Lower lobe of right lung (tissue), 2 donors: ENCODE measurements around the gene PLVAP. TPM values are rescaled to one million over a fixed set of nuclear protein-coding genes. Genes with fewer than 3 reads are reported as not detected.
"Not testable (repeated sequence)": the region's sequence is repeated elsewhere in the genome, so short reads cannot be mapped to it uniquely, and the experiment has no call there.

ENCODE experiments used
- ATAC-seq, 2 donors: fragments of 200-7000 bp; cut with Tn5 transposase; one replicate each; pipeline ENCODE4 v1.9.1; 2020 to 2022; ENCODE audit warnings: mild to moderate bottlenecking in 2 of 2, moderate library complexity in 2 of 2
- DNase-seq: peaks from one replicate; pipeline ENCODE4 v3.0.0-alpha.2; 2020
- H3K27ac ChIP-seq: fragments of 200-600 bp; one replicate; pipeline ENCODE4 v1.8.0; 2022
- H3K27me3 ChIP-seq: fragments of 200-600 bp; one replicate; pipeline ENCODE4 v1.8.0; 2022; ENCODE audit warnings: low read depth
- H3K36me3 ChIP-seq: fragments of 200-600 bp; one replicate; pipeline ENCODE4 v1.8.0; 2022; ENCODE audit warnings: mild to moderate bottlenecking
- H3K4me1 ChIP-seq: fragments of 200-600 bp; one replicate; pipeline ENCODE4 v1.8.0; 2022
- H3K4me3 ChIP-seq: fragments of 200-600 bp; one replicate; pipeline ENCODE4 v1.8.0; 2022; ENCODE audit warnings: mild to moderate bottlenecking
- H3K9me3 ChIP-seq: fragments of 200-600 bp; one replicate; pipeline ENCODE4 v1.8.0; 2022
- CTCF ChIP-seq: fragments of 200-600 bp; IDR thresholded peaks from one replicate; pipeline ENCODE4 v1.8.0; 2022; ENCODE audit warnings: antibody characterized with exemption, mild to moderate bottlenecking
- intact Hi-C: fragments of 100-400 bp; cut with DNase I; formaldehyde crosslinking; loops from one replicate; pipeline ENCODE4 v1.11.0; 2022
- total RNA-seq: library from RNA; stranded (reverse); fragmentation: NEBNext Ultra II Directional; extraction: Animal tissue kit (Norgen Biotek cat#: 25700); gene quantifications from one replicate; pipeline ENCODE4 v1.2.1, GENCODE V29; 2021
- donor health status: DM: no; HTN: yes; CAD: no; lungs with severe emphysema.

The PLVAP gene
- total RNA-seq, 1 donor from 2014 or later: 25.9 TPM

- Histone ChIP-seq H3K27ac (no peak overlapping the region), H3K4me3 (no peak overlapping the region), H3K36me3 (no peaks in the 10 kb centered on the region), H3K9me3 (no peaks in the 10 kb centered on the region), H3K4me1 (peaks cover 31% of the 10 kb centered on the region), H3K27me3 (peaks cover 3% of the 10 kb centered on the region)
- TF ChIP-seq CTCF: no peak
- no peak for DNase-seq
- intact Hi-C loops: no loop called here
- ATAC-seq: no peak
These were observed 1.1 kb upstream of the PLVAP start for GRCh38 chr19:17378271-17378670.

GRCh38 chr19:17370026-17370587 lies 7.0 kb downstream of the PLVAP start:
- Histone ChIP-seq H3K4me1 (peaks cover 5% of the 10 kb centered on the region), H3K9me3 (no peaks in the 10 kb centered on the region), H3K27ac (no peak overlapping the region), H3K36me3 (no peaks in the 10 kb centered on the region), H3K4me3 (no peak overlapping the region), H3K27me3 (no peaks in the 10 kb centered on the region)
- DNase-seq: no peak
- ATAC-seq: peak; percentile 59 to 76
- intact Hi-C loops: no loop called here
- no peak for TF ChIP-seq CTCF

- no peaks in the 10 kb centered on the region for H3K27me3 ChIP-seq
- ATAC-seq: no peak
- no peak overlapping the region for H3K4me3 ChIP-seq
- no peaks in the 10 kb centered on the region for H3K36me3 ChIP-seq
- H3K9me3 ChIP-seq: no peaks in the 10 kb centered on the region
- DNase-seq: no peak
- intact Hi-C loops: no loop called here
- peaks cover 3% of the 10 kb centered on the region for H3K4me1 ChIP-seq
- no peak overlapping the region for H3K27ac ChIP-seq
- TF ChIP-seq CTCF: no peak
These were observed 11.8 kb downstream of the PLVAP start for GRCh38 chr19:17365361-17365760.

GRCh38 chr19:17363852-17364605 lies 13.1 kb downstream of the PLVAP start:
- H3K9me3 ChIP-seq: not testable (repeated sequence)

DNA sequence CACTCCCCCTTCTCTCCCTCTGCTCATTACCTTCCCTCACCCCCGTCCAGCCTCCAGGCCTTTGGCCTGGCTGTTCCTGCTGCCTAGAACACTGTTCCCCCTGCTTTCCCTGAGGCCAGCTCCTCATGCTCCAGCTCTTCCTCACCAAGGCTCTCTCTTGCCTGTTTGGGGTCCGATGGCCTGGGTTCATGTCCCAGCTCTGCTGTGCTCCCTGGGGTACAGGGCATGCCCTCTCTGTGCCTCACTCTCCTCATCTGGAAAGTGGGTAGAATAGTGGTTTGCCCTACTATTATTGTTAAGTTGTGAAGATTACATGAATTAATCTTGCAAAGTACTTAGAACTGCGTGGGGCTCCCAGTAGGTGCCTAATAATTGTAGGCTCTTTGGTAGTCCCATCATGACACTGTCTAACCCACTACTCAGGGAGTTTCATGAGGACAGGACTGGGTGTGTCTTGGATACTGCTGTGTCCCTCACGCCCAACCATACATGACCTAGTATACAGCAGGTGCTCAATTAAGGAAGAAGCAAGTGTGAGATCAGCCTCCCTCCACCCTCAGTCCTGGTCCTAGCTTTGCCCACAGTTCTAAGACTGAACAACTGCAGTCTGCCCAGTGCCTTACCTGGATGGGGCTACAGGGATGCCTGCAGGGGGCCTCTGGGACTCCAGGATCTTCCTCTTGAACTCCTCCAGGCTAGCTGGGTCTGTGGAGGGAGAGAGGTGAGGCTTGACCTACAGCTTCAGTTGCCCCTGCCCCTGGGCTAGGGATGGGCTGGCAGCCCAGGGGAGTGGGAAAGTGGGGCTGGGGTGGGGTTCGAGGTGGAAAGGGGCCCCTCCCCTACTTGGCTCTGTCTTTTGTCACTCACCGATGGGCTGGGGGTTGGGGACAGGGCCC lies 17.0 kb downstream of the PLVAP start:
- no peak for ATAC-seq
- H3K9me3 ChIP-seq: no peaks in the 10 kb centered on the region
- H3K36me3 ChIP-seq: no peaks in the 10 kb centered on the region
- no peak for TF ChIP-seq CTCF
- H3K4me3 ChIP-seq: no peak overlapping the region
- H3K4me1 ChIP-seq: no peaks in the 10 kb centered on the region
- no peak overlapping the region for H3K27ac ChIP-seq
- intact Hi-C loops: no loop called here
- DNase-seq: no peak
- no peaks in the 10 kb centered on the region for H3K27me3 ChIP-seq

More at GRCh38 chr19:17363852-17364605, 13.1 kb downstream of the PLVAP start:
- H3K4me1 ChIP-seq, ATAC-seq, H3K27ac ChIP-seq, H3K27me3 ChIP-seq, H3K36me3 ChIP-seq, DNase-seq, H3K4me3 ChIP-seq, intact Hi-C loops: not testable (repeated sequence)
